Activated B cell treated with CpG ODN at 0.5 μM for 24 hours (primary cell): Measurements from ENCODE around the gene FXYD7. TPM values are rescaled to one million over a fixed set of nuclear protein-coding genes. Genes with fewer than 3 reads are reported as not detected.
"Not testable (repeated sequence)": the region's sequence is repeated elsewhere in the genome, so short reads cannot be mapped to it uniquely, and the experiment has no call there.

Experiments used
- ATAC-seq: fragments of 200-7000 bp; cut with Tn5 transposase; one replicate; pipeline ENCODE4 v1.10.0; 2021; ENCODE audit warnings: low read depth, mild to moderate bottlenecking, moderate library complexity
- CTCF ChIA-PET: fragments of 350-600 bp; sonication (Branson Sonifier 250); formaldehyde crosslinking; loops from one replicate; lab custom pipeline; 2021; ENCODE audit warnings: antibody characterized with exemption; lab: Charles Lee
- POLR2A ChIA-PET: fragments of 350-600 bp; sonication (Branson Sonifier 250); formaldehyde crosslinking; loops from one replicate; lab custom pipeline; 2021; ENCODE audit warnings: antibody characterized with exemption; lab: Charles Lee
- DNase-seq: peaks from one replicate; pipeline ENCODE4 v3.0.0; 2022
- H3K27ac Mint-ChIP-seq: one replicate; pipeline ENCODE4 v1.8.0; 2020; ENCODE audit warnings: mixed read lengths
- H3K27me3 Mint-ChIP-seq: one replicate; pipeline ENCODE4 v1.8.0; 2021; ENCODE audit warnings: mixed read lengths
- H3K36me3 Mint-ChIP-seq: one replicate; pipeline ENCODE4 v1.8.0; 2021; ENCODE audit warnings: low read depth, mixed read lengths
- H3K4me1 Mint-ChIP-seq: one replicate; pipeline ENCODE4 v1.8.0; 2021; ENCODE audit warnings: mixed read lengths
- H3K4me3 Mint-ChIP-seq: one replicate; pipeline ENCODE4 v1.8.0; 2020; ENCODE audit warnings: mild to moderate bottlenecking, mixed read lengths
- H3K9me3 Mint-ChIP-seq: one replicate; pipeline ENCODE4 v1.8.0; 2020; ENCODE audit warnings: mixed read lengths
- intact Hi-C: fragments of 100-400 bp; cut with micrococcal nuclease; formaldehyde crosslinking; loops from one replicate; pipeline ENCODE4 v1.15.1; 2024
- total RNA-seq: library from RNA; stranded (reverse); gene quantifications from 2 replicates; pipeline ENCODE4 v1.2.3, GENCODE V29; 2022
- TF ChIP-seq, protein P1 (sequence below): fragments of 200-600 bp; IDR thresholded peaks from one replicate; pipeline ENCODE4 v1.8.0; 2022; ENCODE audit warnings: antibody characterized with exemption, mild to moderate bottlenecking

Gene FXYD7
- total RNA-seq, 1 donor from 2014 or later: 3.0 TPM

GRCh38 chr19:35195830-35196229, 52.8 kb downstream of the FXYD7 start:
- peaks cover 8% of the 10 kb centered on the region for H3K4me1 Mint-ChIP-seq
- no peak overlapping the region for H3K4me3 Mint-ChIP-seq
- intact Hi-C loops: no loop called here
- ATAC-seq: no peak
- H3K27me3 Mint-ChIP-seq: peaks cover 1% of the 10 kb centered on the region
- ChIA-PET CTCF (no interaction called here), POLR2A (interaction anchor here (0.8 kb wide), 1 partner anchor 15 kb away, joined by 3 read pairs; no protein-coding TSS in a partner anchor)
- no peaks in the 10 kb centered on the region for H3K9me3 Mint-ChIP-seq
- no peak overlapping the region for H3K27ac Mint-ChIP-seq
- H3K36me3 Mint-ChIP-seq: no peaks in the 10 kb centered on the region
- DNase-seq: no peak
- TF ChIP-seq, protein P1, sequence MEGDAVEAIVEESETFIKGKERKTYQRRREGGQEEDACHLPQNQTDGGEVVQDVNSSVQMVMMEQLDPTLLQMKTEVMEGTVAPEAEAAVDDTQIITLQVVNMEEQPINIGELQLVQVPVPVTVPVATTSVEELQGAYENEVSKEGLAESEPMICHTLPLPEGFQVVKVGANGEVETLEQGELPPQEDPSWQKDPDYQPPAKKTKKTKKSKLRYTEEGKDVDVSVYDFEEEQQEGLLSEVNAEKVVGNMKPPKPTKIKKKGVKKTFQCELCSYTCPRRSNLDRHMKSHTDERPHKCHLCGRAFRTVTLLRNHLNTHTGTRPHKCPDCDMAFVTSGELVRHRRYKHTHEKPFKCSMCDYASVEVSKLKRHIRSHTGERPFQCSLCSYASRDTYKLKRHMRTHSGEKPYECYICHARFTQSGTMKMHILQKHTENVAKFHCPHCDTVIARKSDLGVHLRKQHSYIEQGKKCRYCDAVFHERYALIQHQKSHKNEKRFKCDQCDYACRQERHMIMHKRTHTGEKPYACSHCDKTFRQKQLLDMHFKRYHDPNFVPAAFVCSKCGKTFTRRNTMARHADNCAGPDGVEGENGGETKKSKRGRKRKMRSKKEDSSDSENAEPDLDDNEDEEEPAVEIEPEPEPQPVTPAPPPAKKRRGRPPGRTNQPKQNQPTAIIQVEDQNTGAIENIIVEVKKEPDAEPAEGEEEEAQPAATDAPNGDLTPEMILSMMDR: no peak

GRCh38 chr19:35196861-35197260, 53.8 kb downstream of the FXYD7 start:
- H3K4me1 Mint-ChIP-seq: peaks cover 10% of the 10 kb centered on the region
- POLR2A ChIA-PET, CTCF ChIA-PET, H3K27me3 Mint-ChIP-seq, ATAC-seq, H3K27ac Mint-ChIP-seq, H3K4me3 Mint-ChIP-seq, H3K36me3 Mint-ChIP-seq, intact Hi-C loops, H3K9me3 Mint-ChIP-seq, DNase-seq: not testable (repeated sequence)

- Mint-ChIP-seq H3K27ac (no peak overlapping the region), H3K9me3 (no peaks in the 10 kb centered on the region), H3K27me3 (peaks cover 1% of the 10 kb centered on the region), H3K4me1 (peaks cover 29% of the 10 kb centered on the region), H3K4me3 (no peak overlapping the region), H3K36me3 (no peaks in the 10 kb centered on the region)
- DNase-seq: no peak
- ATAC-seq: no peak
- ChIA-PET CTCF (interaction anchor here (0.7 to 1.3 kb wide), 2 partner anchors 14 to 46 kb away, joined by 3 to 6 read pairs; no protein-coding TSS in a partner anchor), POLR2A (interaction anchor here (0.6 to 0.9 kb wide), 3 partner anchors 11 to 41 kb away, joined by 3 read pairs; no protein-coding TSS in a partner anchor)
- intact Hi-C loops: no loop called here
- TF ChIP-seq, protein P1: no peak
Observed at GRCh38 chr19:35199481-35199880, 56.4 kb downstream of the FXYD7 start.

GRCh38 chr19:35202722-35203688, 60.0 kb downstream of the FXYD7 start:
- ChIA-PET CTCF (interaction anchor here (1.0 kb wide), 1 partner anchor 13 kb away, joined by 3 read pairs; no protein-coding TSS in a partner anchor), POLR2A (interaction anchor here (0.6 to 1.4 kb wide), 6 partner anchors 8 to 154 kb away, joined by 3 to 4 read pairs (median 4); partner anchors contain the start of gene FFAR1)
- Mint-ChIP-seq H3K27me3 (peaks cover 1% of the 10 kb centered on the region), H3K36me3 (no peaks in the 10 kb centered on the region), H3K27ac (peak overlapping the region; percentile 75), H3K4me1 (peaks cover 63% of the 10 kb centered on the region), H3K4me3 (peak overlapping the region; percentile 46), H3K9me3 (peaks cover 1% of the 10 kb centered on the region)
- no peak for DNase-seq
- TF ChIP-seq, protein P1: no peak
- no peak for ATAC-seq
- intact Hi-C loops: no loop called here

Other genes starting within 250 kb of the FXYD7 start
- gene ZNF30, start 216.4 kb upstream of the FXYD7 start, total RNA-seq: 2.7 and 4.0 TPM in 2 replicates
- gene ZNF792, start 179.0 kb upstream of the FXYD7 start, total RNA-seq: 4.8 and 4.9 TPM in 2 replicates
- gene GRAMD1A, start 142.9 kb upstream of the FXYD7 start, total RNA-seq: 52.9 and 54.4 TPM in 2 replicates
- gene SCN1B, start 112.8 kb upstream of the FXYD7 start, total RNA-seq: 0.34 and 0.47 TPM in 2 replicates
- not detected in 2 replicates for gene HPN, start 101.5 kb upstream of the FXYD7 start, total RNA-seq
- gene FXYD3, start 27.4 kb upstream of the FXYD7 start, total RNA-seq: not detected in 2 replicates
- not detected in 2 replicates for gene LGI4, start 8.2 kb upstream of the FXYD7 start, total RNA-seq
- gene FXYD1, start 4.4 kb upstream of the FXYD7 start, total RNA-seq: 1.1 TPM in 2 replicates
- gene FXYD5, start 11.5 kb downstream of the FXYD7 start, total RNA-seq: 103 and 125 TPM in 2 replicates
- not detected in 2 replicates for gene FAM187B, start 85.5 kb downstream of the FXYD7 start, total RNA-seq
- gene LSR, start 105.7 kb downstream of the FXYD7 start, total RNA-seq: 16.4 and 18.0 TPM in 2 replicates
- gene USF2, start 125.7 kb downstream of the FXYD7 start, total RNA-seq: 233 and 236 TPM in 2 replicates
- gene HAMP, start 139.3 kb downstream of the FXYD7 start, total RNA-seq: 1.3 and 2.2 TPM in 2 replicates
- gene MAG, start 148.9 kb downstream of the FXYD7 start, total RNA-seq: 0.22 and 0.31 TPM in 2 replicates
- 920 and 1,096 TPM in 2 replicates for gene CD22, start 185.9 kb downstream of the FXYD7 start, total RNA-seq
- gene FFAR1, start 204.6 kb downstream of the FXYD7 start, total RNA-seq: 5.1 and 6.0 TPM in 2 replicates
- 0.16 TPM in 1 of 2 replicates, not detected in the other for gene FFAR3, start 215.2 kb downstream of the FXYD7 start, total RNA-seq
- gene GPR42, start 227.8 kb downstream of the FXYD7 start, total RNA-seq: not detected in 2 replicates